MCF 10A (cell line): ENCODE data around the gene ACAA1. TPM values are rescaled to one million over a fixed set of nuclear protein-coding genes. Genes with fewer than 3 reads are reported as not detected.

ENCODE experiments used
- BruUV-seq: library from RNA; stranded (reverse); fragments of 400-500 nt; replicated peaks from 2 replicates; lab custom pipeline; 2021; lab: Mats Ljungman, UMichigan
- CTCF ChIA-PET: fragments of 300-600 bp; sonication (Branson Sonifier 250); formaldehyde crosslinking; extraction: SDS; loops from one replicate; lab custom pipeline; 2021; ENCODE audit warnings: antibody characterized with exemption, inconsistent platforms; lab: Yijun Ruan, JAX
- POLR2A ChIA-PET: fragments of 300-600, 350-650 bp; sonication (Branson Sonifier 250); formaldehyde crosslinking; extraction: SDS; loops from one replicate; lab custom pipeline; 2020; ENCODE audit warnings: antibody characterized with exemption, inconsistent platforms; lab: Yijun Ruan, JAX
- DNase-seq: peaks from one replicate; pipeline ENCODE4 v3.0.0-alpha.2; 2018; ENCODE audit not compliant: unreplicated experiment
- H3K27ac Mint-ChIP-seq: one replicate; pipeline ENCODE4 v1.8.0; 2022; ENCODE audit warnings: mild to moderate bottlenecking, low read depth, mixed read lengths; ENCODE audit not compliant: unreplicated experiment
- H3K27me3 Mint-ChIP-seq: one replicate; pipeline ENCODE4 v1.8.0; 2022; ENCODE audit warnings: mixed read lengths; ENCODE audit not compliant: insufficient read depth, unreplicated experiment
- H3K36me3 Mint-ChIP-seq: one replicate; pipeline ENCODE4 v1.8.0; 2022; ENCODE audit warnings: mild to moderate bottlenecking, moderate library complexity, mixed read lengths; ENCODE audit not compliant: insufficient read depth, unreplicated experiment
- H3K4me1 Mint-ChIP-seq: one replicate; pipeline ENCODE4 v1.8.0; 2022; ENCODE audit warnings: mixed read lengths; ENCODE audit not compliant: insufficient read depth, unreplicated experiment
- H3K4me3 Mint-ChIP-seq: one replicate; pipeline ENCODE4 v1.8.0; 2022; ENCODE audit warnings: mild to moderate bottlenecking, moderate library complexity, mixed read lengths; ENCODE audit not compliant: unreplicated experiment
- H3K9me3 Mint-ChIP-seq: one replicate; pipeline ENCODE4 v1.8.0; 2022; ENCODE audit warnings: mixed read lengths; ENCODE audit not compliant: unreplicated experiment
- intact Hi-C: fragments of 100-400 bp; cut with micrococcal nuclease; formaldehyde crosslinking; loops from 2 replicates; pipeline ENCODE4 v1.14.1; 2022
- total RNA-seq: library from RNA; stranded (reverse); gene quantifications from 2 replicates; pipeline ENCODE4 v1.2.3, GENCODE V29; 2022
- TF ChIP-seq, protein P1 (sequence below): fragments of 200-600 bp; IDR thresholded peaks from one replicate; pipeline ENCODE4 v1.8.0; 2022; ENCODE audit warnings: antibody characterized with exemption, mild to moderate bottlenecking; ENCODE audit not compliant: unreplicated experiment

The ACAA1 gene
- total RNA-seq, 1 experiment from 2014 or later: 46.7 TPM

DNA sequence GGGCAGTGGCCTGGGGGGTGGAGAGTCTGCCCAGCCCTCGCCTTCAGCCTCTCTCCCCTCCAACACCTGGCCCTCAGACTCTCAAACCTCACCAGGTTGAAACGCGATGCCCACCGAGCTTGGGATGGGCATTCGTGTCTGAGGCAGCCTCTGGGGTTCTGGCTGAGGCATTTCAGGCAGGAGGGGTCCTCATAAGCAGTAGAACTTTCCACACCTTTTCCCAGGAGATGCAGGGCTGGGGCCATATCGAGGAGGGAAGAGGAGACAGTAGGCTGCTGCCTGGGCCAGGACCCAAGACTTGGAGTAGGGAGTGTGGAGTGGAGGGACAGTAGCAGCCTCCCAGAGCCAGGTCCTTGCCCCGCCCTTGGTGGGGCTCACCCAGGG lies 24.6 kb downstream of the ACAA1 start:
- POLR2A ChIA-PET: no interaction called here
- TF ChIP-seq, protein P1, sequence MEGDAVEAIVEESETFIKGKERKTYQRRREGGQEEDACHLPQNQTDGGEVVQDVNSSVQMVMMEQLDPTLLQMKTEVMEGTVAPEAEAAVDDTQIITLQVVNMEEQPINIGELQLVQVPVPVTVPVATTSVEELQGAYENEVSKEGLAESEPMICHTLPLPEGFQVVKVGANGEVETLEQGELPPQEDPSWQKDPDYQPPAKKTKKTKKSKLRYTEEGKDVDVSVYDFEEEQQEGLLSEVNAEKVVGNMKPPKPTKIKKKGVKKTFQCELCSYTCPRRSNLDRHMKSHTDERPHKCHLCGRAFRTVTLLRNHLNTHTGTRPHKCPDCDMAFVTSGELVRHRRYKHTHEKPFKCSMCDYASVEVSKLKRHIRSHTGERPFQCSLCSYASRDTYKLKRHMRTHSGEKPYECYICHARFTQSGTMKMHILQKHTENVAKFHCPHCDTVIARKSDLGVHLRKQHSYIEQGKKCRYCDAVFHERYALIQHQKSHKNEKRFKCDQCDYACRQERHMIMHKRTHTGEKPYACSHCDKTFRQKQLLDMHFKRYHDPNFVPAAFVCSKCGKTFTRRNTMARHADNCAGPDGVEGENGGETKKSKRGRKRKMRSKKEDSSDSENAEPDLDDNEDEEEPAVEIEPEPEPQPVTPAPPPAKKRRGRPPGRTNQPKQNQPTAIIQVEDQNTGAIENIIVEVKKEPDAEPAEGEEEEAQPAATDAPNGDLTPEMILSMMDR: no peak
- no peaks in the 10 kb centered on the region for H3K9me3 Mint-ChIP-seq
- H3K36me3 Mint-ChIP-seq: peaks cover 4% of the 10 kb centered on the region
- intact Hi-C loops: no loop called here
- H3K4me3 Mint-ChIP-seq: no peak overlapping the region
- peaks cover 12% of the 10 kb centered on the region for H3K27me3 Mint-ChIP-seq
- H3K27ac Mint-ChIP-seq: no peak overlapping the region
- no peak for DNase-seq
- no peaks in the 10 kb centered on the region for H3K4me1 Mint-ChIP-seq
- BruUV-seq: no TSS peak
- CTCF ChIA-PET: interaction anchor here (0.7 kb wide), 1 partner anchor 11 kb away, joined by 4 read pairs; no protein-coding TSS in a partner anchor

DNA sequence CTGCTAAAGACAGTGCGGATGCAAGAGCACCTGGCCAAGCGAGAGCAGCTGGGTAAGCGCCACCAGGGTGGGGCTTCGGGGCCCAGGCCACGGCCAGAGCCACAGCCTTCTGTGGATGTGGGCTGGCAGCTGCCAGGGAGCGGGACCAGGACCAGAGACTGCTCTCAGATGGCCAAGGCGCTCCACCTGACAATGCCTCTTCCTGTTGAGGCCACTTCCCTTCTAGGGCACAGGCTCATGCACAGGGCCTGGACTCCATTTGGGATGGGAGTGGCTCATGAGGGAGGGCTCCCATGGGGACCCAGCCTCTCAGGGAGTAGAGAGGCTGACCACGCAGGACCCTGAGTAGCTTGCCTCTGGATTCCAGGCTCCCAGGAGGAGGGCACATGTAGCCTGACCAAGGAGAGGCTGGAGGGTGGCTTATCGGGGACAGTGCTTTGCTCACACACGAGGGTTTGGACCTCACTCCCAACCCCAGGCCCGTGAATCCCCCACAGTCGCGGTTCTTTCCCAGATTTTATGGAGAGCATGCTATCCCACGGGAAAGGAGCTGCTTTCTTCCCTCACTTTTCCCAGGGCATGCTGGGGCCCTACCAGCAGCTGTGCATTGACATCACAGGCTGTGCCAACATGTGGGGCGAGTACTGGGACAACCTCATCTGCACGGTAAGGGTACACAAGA lies 25.1 kb downstream of the ACAA1 start:
- BruUV-seq: no TSS peak
- peaks cover 12% of the 10 kb centered on the region for H3K27me3 Mint-ChIP-seq
- DNase-seq: no peak
- CTCF ChIA-PET: interaction anchor here (0.6 kb wide), 2 partner anchors 87 to 845 kb away, joined by 3 to 5 read pairs; no protein-coding TSS in a partner anchor
- H3K4me1 Mint-ChIP-seq: no peaks in the 10 kb centered on the region
- intact Hi-C loops: no loop called here
- POLR2A ChIA-PET: interaction anchor here (0.6 kb wide), 1 partner anchor 99 kb away, joined by 3 read pairs; no protein-coding TSS in a partner anchor
- no peak overlapping the region for H3K27ac Mint-ChIP-seq
- no peaks in the 10 kb centered on the region for H3K36me3 Mint-ChIP-seq
- no peaks in the 10 kb centered on the region for H3K9me3 Mint-ChIP-seq
- TF ChIP-seq, protein P1: no peak
- no peak overlapping the region for H3K4me3 Mint-ChIP-seq

DNA sequence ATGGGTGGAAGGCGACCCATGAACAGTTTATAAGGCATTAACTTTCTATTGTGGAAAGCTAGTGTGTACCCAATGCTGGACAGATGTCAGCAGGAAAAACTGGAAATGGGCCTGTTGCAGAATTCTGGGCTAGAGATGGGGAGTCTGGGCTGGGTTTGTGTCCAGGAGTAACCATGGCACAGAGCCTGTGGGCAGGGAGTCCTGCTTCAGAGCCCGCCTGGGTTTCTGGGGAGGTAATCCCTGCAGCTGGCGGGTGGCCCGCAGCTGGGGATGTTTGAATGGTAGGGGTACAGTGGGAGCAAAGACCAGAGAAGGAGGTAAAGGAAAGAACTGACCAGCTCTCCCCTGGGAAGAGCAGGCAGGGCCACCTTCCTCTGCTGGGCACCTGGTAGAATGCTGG lies 25.7 kb downstream of the ACAA1 start:
- DNase-seq: no peak
- Mint-ChIP-seq H3K27ac (no peak overlapping the region), H3K36me3 (no peaks in the 10 kb centered on the region), H3K27me3 (peaks cover 12% of the 10 kb centered on the region), H3K9me3 (no peaks in the 10 kb centered on the region), H3K4me1 (no peaks in the 10 kb centered on the region), H3K4me3 (no peak overlapping the region)
- POLR2A ChIA-PET: interaction anchor here (0.6 kb wide), 1 partner anchor 100 kb away, joined by 3 read pairs; no protein-coding TSS in a partner anchor
- intact Hi-C loops: no loop called here
- CTCF ChIA-PET: interaction anchor here (0.5 to 0.6 kb wide), 3 partner anchors 31 to 845 kb away, joined by 3 to 5 read pairs (median 3); no protein-coding TSS in a partner anchor
- BruUV-seq: no TSS peak
- TF ChIP-seq, protein P1: no peak

DNA sequence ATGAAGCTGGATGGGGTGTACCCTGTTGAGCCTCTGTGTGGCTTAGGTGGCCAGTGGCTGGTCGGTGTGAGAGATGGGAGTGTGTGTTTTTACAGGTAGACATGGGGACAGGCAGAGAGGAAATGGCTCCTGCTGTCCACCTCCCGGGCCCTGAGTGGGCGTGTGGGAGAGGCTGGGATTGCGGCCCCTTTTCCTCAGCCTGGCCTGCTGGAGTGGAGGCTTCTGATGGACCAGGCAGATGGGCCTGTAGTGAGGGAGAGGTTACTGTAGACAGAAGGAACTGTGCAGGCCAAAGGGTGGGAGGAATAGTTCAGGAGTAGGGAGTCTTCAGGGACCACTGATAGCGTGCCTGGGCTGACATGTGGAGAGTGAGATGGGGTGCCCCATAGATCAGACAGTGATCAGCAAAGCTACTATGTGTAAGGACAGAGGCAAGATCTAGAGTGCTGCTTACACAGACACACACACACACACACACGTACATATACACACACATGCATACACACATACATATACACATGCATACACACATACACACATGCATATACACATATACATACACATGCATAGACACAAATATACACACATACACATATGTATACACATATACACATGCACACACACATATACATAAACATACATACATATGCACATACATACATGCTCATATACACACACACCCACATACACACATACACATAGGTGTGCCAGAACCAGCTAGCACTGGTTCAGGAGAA lies 26.4 kb downstream of the ACAA1 start:
- POLR2A ChIA-PET: no interaction called here
- Mint-ChIP-seq H3K9me3 (peaks cover 5% of the 10 kb centered on the region), H3K27ac (no peak overlapping the region), H3K27me3 (peaks cover 7% of the 10 kb centered on the region), H3K36me3 (no peaks in the 10 kb centered on the region), H3K4me1 (no peaks in the 10 kb centered on the region), H3K4me3 (no peak overlapping the region)
- BruUV-seq: no TSS peak
- intact Hi-C loops: no loop called here
- DNase-seq: no peak
- TF ChIP-seq, protein P1: no peak
- CTCF ChIA-PET: interaction anchor here (0.5 to 1.5 kb wide), 2 partner anchors 31 to 107 kb away, joined by 3 to 4 read pairs; no protein-coding TSS in a partner anchor
